SW 1271 (cell line): ENCODE measurements around the gene SENP1.
A peak's percentile ranks its signal among the peaks of the same experiment; 100 is the strongest.
"Not testable (repeated sequence)": the region's sequence is repeated elsewhere in the genome, so short reads cannot be mapped to it uniquely, and the experiment has no call there.

ENCODE experiments used
- DNase-seq, 2 experiments: peaks; one replicate each; lab custom pipeline; 2025; lab: John Stamatoyannopoulos, UW

The SENP1 gene

GRCh38 chr12:48105867-48106680 lies at the start of gene SENP1:
Gene SENP1 (minus strand): TSS chr12:48106079. CDS start chr12:48101472, 4,607 bp downstream.
- DNase-seq, result peak; percentile 58 to 96

- no peak for DNase-seq
These were observed 45.4 kb upstream of the SENP1 start for GRCh38 chr12:48151103-48151771.

GRCh38 chr12:48145981-48146380 lies 40.1 kb upstream of the SENP1 start:
- no peak for DNase-seq

GRCh38 chr12:48143898-48144297 lies 38.0 kb upstream of the SENP1 start:
- no peak for DNase-seq

- DNase-seq, result no peak
These were observed 37.2 kb upstream of the SENP1 start for GRCh38 chr12:48142818-48143674.

GRCh38 chr12:48135027-48135426 lies 29.1 kb upstream of the SENP1 start:
- DNase-seq, result no peak

GRCh38 chr12:48132826-48133225 lies 26.9 kb upstream of the SENP1 start:
- DNase-seq, result no peak

GRCh38 chr12:48131517-48131916 lies 25.6 kb upstream of the SENP1 start:
- DNase-seq, result no peak

- DNase-seq, result no peak
These were observed 23.5 kb upstream of the SENP1 start for GRCh38 chr12:48129376-48129775.

GRCh38 chr12:48128800-48129199 lies 22.9 kb upstream of the SENP1 start:
- DNase-seq, result no peak

GRCh38 chr12:48126953-48127630 lies 21.2 kb upstream of the SENP1 start:
- no peak for DNase-seq

GRCh38 chr12:48125985-48126384 lies 20.1 kb upstream of the SENP1 start:
- no peak for DNase-seq

- not testable (repeated sequence) for DNase-seq
These were observed 19.7 kb upstream of the SENP1 start for GRCh38 chr12:48125542-48125941.

GRCh38 chr12:48123169-48123568 lies 17.3 kb upstream of the SENP1 start:
- DNase-seq, result no peak

GRCh38 chr12:48122065-48122834 lies 16.4 kb upstream of the SENP1 start:
- DNase-seq, result no peak

- no peak for DNase-seq
These were observed 15.6 kb upstream of the SENP1 start for GRCh38 chr12:48121522-48121921.

GRCh38 chr12:48119834-48120195 lies 13.9 kb upstream of the SENP1 start:
- no peak for DNase-seq

- DNase-seq, result peak; percentile 56 to 89
These were observed 13.4 kb upstream of the SENP1 start, which contains the start of gene PFKM for GRCh38 chr12:48119078-48119833. Gene PFKM (plus strand): TSS chr12:48119364. CDS start chr12:48122775, 3,411 bp downstream.

GRCh38 chr12:48118284-48118871 lies 12.5 kb upstream of the SENP1 start:
- no peak for DNase-seq

GRCh38 chr12:48115957-48116356 lies 10.1 kb upstream of the SENP1 start:
- no peak for DNase-seq
